HCT116 (cell line): ENCODE results near the gene UBE2J2.

Source experiments
- CEBPB ChIP-seq: IDR thresholded peaks from 2 replicates; pipeline ENCODE4 v1.6.1; 2012; ENCODE audit warnings: low read depth
- EGR1 ChIP-seq: IDR thresholded peaks from 2 replicates; pipeline ENCODE4 v1.6.1; 2012; ENCODE audit warnings: low read depth
- EZH2 ChIP-seq: fragments of 200-600 bp; sonication (generic); IDR thresholded peaks from 2 replicates; pipeline ENCODE4 v1.6.1; 2017; ENCODE audit warnings: antibody characterized with exemption, mixed run types
- EZH2phosphoT487 ChIP-seq: fragments of 200-600 bp; IDR thresholded peaks from 2 replicates; pipeline ENCODE4 v1.6.1; 2018; ENCODE audit warnings: antibody characterized with exemption, borderline replicate concordance
- POLR2A ChIP-seq: IDR thresholded peaks from 2 replicates; pipeline ENCODE4 v1.7.0; 2011; ENCODE audit warnings: borderline replicate concordance; ENCODE audit not compliant: insufficient read depth, insufficient read length; ENCODE audit errors: extremely low read depth
- REST ChIP-seq: IDR thresholded peaks from 2 replicates; pipeline ENCODE4 v1.6.1; 2012; ENCODE audit warnings: low read depth
- ZFX ChIP-seq: fragments of 450-650 bp; IDR thresholded peaks from 2 replicates; pipeline ENCODE4 v1.6.1; 2017
- TF ChIP-seq, protein P1 (sequence below), 3 experiments: fragments of 200-600 bp in 1 of 3; sonication (generic) in 1 of 3; IDR thresholded peaks in 2 of 3; conservative IDR thresholded peaks in 1 of 3; 2 replicates each; pipeline ENCODE4 v1.5.1; 2012 to 2017; ENCODE audit warnings: low read depth in 2 of 3, low read length in 2 of 3, antibody characterized with exemption in 1 of 3, borderline replicate concordance in 1 of 3, control low read depth in 1 of 3, mild to moderate bottlenecking in 1 of 3, mixed read lengths in 1 of 3, mixed run types in 1 of 3, moderate library complexity in 1 of 3; ENCODE audit not compliant: insufficient read depth in 1 of 3
- TF ChIP-seq, protein P2 (sequence below): IDR thresholded peaks from 2 replicates; pipeline ENCODE4 v1.6.1; 2011; ENCODE audit warnings: mild to moderate bottlenecking, low read length, moderate library complexity; ENCODE audit not compliant: insufficient replicate concordance; ENCODE audit errors: extremely low read depth

DNA sequence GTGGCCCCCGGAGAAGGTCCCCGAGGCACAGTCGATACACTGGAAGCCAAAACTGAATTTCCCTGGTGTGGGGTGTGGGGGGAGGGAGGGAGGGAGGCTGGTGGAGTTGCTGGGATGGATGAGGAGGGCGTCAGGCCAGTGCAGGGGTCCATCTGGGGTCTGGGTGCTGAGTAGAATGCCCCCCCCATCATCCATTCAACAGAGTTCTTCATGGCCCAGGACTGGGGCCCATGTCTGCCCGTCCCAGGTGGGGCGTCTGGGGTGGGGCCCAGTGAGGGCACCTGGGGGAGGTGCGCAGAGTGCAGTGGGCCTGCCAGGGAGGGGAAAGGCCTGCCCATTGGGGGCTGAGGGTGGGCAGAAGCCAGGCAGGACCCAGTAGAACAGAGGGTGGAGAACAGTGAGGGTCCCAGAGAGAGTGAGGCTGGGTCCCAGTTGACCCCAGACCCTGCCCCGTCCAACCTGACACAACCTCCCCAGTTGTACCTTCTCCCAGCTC, 69.2 kb downstream of the UBE2J2 start:
- TF ChIP-seq, protein P1, sequence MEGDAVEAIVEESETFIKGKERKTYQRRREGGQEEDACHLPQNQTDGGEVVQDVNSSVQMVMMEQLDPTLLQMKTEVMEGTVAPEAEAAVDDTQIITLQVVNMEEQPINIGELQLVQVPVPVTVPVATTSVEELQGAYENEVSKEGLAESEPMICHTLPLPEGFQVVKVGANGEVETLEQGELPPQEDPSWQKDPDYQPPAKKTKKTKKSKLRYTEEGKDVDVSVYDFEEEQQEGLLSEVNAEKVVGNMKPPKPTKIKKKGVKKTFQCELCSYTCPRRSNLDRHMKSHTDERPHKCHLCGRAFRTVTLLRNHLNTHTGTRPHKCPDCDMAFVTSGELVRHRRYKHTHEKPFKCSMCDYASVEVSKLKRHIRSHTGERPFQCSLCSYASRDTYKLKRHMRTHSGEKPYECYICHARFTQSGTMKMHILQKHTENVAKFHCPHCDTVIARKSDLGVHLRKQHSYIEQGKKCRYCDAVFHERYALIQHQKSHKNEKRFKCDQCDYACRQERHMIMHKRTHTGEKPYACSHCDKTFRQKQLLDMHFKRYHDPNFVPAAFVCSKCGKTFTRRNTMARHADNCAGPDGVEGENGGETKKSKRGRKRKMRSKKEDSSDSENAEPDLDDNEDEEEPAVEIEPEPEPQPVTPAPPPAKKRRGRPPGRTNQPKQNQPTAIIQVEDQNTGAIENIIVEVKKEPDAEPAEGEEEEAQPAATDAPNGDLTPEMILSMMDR (IDR thresholded peaks at IDR 0.05 in 2 of 3, conservative IDR thresholded peaks at IDR 0.05 in 1 of 3; ENCODE audit: borderline replicate concordance in 1 of 3, insufficient read depth in 1 of 3, low read depth in 2 of 3, low read length in 2 of 3) = no peak
- TF ChIP-seq EGR1 (no peak), CEBPB (no peak), POLR2A (no peak), EZH2 (no peak), EZH2phosphoT487 (no peak), ZFX (no peak), REST (no peak)
- TF ChIP-seq, protein P2, sequence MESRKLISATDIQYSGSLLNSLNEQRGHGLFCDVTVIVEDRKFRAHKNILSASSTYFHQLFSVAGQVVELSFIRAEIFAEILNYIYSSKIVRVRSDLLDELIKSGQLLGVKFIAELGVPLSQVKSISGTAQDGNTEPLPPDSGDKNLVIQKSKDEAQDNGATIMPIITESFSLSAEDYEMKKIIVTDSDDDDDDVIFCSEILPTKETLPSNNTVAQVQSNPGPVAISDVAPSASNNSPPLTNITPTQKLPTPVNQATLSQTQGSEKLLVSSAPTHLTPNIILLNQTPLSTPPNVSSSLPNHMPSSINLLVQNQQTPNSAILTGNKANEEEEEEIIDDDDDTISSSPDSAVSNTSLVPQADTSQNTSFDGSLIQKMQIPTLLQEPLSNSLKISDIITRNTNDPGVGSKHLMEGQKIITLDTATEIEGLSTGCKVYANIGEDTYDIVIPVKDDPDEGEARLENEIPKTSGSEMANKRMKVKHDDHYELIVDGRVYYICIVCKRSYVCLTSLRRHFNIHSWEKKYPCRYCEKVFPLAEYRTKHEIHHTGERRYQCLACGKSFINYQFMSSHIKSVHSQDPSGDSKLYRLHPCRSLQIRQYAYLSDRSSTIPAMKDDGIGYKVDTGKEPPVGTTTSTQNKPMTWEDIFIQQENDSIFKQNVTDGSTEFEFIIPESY = no peak
